DMS53 (cell line): ENCODE results near the gene ZYX.

Experiments
- DNase-seq: peaks from one replicate; lab custom pipeline; 2025; lab: John Stamatoyannopoulos, UW

The ZYX gene, protein sequence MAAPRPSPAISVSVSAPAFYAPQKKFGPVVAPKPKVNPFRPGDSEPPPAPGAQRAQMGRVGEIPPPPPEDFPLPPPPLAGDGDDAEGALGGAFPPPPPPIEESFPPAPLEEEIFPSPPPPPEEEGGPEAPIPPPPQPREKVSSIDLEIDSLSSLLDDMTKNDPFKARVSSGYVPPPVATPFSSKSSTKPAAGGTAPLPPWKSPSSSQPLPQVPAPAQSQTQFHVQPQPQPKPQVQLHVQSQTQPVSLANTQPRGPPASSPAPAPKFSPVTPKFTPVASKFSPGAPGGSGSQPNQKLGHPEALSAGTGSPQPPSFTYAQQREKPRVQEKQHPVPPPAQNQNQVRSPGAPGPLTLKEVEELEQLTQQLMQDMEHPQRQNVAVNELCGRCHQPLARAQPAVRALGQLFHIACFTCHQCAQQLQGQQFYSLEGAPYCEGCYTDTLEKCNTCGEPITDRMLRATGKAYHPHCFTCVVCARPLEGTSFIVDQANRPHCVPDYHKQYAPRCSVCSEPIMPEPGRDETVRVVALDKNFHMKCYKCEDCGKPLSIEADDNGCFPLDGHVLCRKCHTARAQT

DNA sequence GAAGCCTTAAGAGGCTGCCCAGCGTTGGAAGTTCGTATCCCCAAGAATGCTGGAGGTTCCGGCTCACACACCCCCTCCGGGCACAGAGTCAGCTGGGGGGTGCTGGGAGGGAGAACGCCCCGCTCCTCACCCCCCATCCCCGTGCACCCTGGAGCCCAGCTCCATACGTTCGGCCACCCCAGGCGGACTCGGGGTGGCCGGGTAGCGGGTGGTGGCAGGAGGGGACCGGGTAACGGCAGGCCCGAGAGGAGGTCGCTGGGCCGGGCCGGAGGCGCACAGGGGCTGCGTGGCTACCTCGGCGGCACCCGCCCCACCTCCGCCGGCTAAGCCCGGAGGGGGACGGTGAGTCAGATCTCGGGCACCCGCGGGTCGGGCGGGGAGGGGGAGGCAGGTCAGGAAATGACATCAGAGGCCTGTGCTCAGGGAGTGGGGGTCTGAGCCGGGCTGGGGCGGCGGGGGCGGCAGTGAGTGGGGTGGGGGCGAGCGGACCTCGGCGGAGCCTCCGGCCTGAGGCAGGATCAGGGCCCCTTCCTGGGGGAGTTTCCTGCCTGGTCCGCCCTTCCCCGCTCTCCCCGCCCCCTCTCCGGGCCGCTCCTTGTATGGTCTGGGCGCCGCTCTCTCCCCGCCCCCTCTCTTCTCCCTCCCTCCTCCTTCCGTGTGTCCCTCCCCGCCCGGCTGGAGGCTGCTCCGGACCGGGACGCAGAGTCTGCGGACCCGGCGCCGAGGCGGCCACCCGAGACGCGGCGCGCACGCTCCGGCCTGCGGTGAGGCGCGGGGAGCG lies at the start of gene ZYX:
ZYX (plus strand) TSS at position 700 of the 781 bp plus-strand sequence. CDS start 227 bp downstream, outside the sequence.
- DNase-seq: peak; percentile 97

DNA sequence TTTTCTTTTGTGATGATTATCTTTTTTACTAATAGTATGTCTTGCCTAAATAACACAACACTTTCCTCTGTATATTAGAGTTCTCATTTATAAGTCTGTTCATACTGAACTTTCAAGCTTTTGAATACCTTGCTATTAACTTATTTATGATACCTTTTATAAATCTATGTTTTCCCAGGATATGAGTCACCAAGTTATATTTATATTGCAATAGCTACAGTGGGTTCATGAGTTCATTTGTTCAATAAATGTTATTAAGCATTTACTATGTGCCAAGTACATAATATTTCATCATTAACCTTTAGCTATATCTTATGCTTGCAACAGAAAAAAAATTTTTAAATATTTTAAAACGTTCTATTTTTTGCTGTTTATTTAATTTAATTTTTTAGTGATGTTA lies 46.9 kb upstream of the ZYX start:
- DNase-seq: no peak

DNA sequence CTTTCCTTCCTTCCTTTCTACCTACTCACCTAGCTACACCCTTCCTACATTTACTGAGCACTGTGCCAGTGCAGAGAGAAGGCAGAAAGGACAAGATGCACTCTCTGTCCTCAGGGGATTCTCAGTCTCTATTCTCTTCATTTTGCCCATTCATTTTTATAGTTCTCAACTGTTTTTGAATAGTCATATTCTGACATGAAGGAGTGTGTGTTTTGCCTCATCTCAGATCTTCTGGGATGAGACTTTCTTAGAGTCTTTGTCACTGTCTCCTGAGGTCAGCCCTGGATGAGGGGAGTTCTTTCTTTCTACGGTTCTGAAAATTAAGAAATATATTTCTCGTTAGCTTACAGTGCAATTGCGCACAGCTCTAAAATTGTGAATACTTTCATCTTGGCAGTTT lies 43.9 kb upstream of the ZYX start:
- DNase-seq: no peak

DNA sequence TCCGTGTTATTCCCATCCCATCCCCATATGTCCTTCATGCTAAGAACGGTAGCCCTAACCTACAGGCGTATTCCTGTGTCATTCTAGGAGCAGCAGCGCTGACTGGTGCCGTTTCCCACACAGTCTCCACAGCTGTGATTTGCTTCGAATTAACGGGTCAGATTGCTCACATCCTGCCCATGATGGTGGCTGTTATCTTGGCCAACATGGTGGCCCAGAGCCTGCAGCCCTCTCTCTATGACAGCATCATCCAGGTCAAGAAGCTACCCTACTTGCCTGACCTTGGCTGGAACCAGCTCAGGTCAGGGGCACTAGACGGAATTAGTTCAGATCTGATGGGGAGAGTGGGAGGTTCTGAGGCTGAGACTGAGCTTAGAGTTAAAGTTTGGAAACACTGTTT lies 39.3 kb upstream of the ZYX start:
- DNase-seq: no peak

DNA sequence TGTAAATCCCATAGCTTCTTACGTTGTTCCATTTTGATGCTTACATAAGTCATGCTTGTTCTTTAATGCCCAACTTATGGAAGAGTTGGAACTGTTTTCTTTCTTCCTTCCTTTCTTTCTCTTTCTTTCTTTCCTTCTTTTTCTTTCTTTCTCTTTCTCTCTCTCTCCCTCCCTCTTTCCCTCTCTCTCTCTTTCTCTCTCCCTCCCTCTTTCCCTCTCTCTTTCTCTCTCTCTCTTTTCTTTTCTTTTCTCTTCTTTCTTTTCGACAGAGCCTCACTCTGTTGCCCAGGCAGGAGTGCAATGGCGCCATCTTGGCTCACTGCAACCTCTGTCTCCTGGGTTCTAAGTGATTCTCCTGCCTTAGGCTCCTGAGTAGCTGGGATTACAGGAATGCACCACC lies 37.5 kb upstream of the ZYX start:
- no peak for DNase-seq

DNA sequence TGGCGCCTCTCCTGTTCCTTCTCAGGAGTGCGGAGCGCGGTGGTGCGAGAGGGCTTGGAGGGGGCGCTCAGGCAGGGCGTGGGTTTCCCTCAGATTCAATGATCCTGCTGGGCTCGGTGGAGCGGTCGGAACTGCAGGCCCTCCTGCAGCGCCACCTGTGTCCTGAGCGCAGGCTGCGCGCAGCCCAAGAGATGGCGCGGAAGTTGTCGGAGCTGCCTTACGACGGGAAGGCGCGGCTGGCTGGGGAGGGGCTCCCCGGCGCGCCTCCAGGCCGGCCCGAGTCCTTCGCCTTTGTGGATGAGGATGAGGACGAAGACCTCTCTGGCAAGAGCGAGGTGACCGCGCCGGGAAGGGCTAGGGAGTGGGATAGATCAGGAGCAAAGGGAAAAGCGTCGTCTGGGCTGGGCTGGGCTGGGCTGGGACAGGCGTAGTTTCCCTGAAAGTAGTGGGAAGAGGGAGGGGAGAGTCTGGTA lies 35.7 kb upstream of the ZYX start:
- peak; percentile 83 for DNase-seq

DNA sequence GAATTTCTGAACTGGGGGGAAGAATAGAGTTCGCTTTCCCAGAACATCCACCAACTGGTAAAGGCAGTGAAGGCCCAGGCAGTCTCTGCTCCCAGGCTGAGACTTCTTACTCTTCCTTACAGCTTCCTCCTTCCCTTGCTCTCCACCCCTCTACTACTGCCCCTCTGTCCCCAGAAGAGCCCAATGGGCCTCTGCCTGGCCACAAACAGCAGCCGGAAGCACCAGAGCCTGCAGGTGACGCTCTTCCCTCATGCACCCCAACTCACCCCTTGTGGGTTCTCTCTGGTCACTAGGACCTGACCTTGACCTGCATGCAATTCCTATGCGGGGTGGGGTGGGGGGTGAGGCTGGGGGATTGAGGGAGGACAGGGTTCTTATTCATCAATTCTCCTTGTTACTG lies 35.1 kb upstream of the ZYX start:
- DNase-seq: no peak

DNA sequence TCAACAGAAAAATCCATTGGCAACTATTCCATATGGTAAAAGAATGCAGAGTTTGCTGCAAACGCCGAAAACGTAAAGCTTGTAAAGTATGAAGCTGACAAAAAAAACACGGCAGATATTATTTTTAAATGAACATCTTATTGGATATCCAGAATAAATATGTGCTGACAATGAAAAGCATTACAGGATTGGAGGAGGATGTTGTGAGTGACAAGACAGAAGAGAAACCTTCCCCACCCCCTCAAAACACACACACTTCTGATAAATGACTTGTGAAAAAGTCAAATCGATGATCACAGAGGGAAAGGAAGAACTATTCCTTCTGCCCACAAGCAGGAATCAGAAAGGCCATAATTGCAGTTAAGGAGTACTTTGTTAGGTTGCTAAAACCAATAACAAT lies 33.2 kb upstream of the ZYX start:
- DNase-seq: no peak

DNA sequence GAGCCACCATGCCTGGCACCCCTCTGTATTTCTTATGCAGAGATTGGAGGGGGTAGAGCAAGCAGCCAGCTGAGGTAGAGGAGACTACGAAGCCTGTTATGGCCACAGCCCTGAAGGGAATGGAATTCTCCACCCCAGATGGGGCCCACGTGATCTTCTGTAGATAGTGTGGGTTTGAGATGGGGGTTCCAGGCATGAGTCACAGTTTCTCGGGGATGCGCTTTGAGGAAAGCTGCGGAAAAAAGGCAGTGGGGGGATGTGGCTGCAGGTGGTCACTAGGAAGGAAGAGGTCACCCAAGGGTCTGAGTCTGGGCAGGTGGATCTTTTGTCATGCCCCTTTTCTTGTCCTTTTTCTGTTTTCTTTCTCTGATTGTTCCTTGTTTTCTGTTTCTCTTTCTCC lies 30.1 kb upstream of the ZYX start:
- DNase-seq: no peak

DNA sequence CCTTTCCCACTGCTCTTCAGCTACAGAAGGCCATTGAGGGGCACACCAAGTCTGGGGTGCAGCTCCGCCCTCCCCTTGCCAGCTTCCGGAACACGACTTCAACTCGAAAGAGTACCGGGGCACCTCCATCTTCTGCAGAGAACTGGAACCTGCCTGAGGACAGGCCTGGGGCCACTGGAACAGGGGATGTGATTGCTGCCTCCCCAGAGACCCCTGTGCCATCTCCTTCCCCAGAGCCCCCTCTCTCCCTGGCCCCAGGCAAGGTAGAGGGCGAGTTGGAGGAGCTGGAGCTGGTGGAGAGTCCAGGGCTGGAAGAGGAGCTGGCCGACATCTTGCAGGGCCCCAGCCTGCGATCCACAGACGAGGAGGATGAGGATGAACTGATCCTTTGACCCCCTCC lies 29.6 kb upstream of the ZYX start:
- DNase-seq: no peak

DNA sequence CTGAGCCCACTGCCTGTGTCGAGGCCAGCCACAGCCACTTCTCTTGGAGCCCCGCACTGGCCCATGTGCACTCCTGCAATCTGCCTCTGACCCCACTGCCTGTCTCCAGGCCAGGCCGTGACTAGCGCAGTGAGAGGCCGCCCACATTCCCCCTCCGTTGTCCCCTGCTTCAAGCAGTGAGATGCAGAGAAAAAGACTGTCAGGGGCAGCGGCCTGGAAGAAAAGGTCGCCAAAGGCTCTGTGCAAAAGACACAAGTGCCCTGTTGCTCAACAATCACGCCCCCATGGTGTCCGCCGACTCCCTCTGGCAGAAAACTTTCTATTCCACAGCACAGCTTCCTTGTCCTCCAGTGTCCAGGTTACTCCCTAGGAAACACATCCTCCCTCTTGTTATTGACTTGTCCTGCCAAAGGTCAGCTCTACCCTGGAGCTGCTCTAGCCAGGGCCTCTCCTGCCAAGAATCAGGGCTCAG lies 28.6 kb upstream of the ZYX start:
- DNase-seq: no peak

DNA sequence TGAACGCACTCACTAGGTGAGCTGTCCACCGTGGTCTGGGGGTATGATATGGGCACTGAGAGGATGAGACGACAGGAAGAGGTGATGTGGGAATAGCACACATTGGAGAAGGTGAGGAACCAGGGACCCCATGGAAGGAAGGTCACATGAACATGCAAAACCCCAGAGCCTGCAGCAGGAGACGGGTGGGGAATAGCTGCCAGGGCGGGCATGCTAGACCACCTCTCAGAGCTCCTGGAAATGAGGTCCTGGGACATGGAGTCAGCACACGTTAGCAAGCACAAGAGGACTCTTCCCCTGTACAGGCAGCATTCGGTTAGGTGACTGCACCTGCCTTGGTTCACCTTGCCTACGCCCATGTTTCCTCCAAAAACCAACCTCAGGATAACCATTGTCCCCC lies 26.8 kb upstream of the ZYX start:
- no peak for DNase-seq

DNA sequence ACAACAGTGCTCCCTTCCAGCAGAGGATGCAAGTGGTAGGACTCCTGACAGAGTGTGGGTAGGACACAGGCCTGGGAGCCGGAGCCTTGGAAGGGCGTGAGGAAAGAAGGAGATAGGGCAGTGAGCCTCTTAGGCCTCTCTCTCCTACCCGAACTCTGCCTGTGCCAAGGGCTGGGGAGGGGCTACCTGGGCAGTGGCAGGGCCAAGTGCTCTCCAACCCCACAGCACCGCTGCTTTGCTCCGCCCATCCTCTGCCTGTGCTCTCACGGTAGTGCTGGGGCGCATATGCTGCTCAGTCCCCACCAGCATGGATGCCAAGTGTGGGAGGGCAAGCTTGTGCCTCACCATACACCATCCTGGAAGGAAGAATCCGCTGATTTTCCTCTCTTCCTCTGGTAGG lies 26.2 kb upstream of the ZYX start:
- no peak for DNase-seq

DNA sequence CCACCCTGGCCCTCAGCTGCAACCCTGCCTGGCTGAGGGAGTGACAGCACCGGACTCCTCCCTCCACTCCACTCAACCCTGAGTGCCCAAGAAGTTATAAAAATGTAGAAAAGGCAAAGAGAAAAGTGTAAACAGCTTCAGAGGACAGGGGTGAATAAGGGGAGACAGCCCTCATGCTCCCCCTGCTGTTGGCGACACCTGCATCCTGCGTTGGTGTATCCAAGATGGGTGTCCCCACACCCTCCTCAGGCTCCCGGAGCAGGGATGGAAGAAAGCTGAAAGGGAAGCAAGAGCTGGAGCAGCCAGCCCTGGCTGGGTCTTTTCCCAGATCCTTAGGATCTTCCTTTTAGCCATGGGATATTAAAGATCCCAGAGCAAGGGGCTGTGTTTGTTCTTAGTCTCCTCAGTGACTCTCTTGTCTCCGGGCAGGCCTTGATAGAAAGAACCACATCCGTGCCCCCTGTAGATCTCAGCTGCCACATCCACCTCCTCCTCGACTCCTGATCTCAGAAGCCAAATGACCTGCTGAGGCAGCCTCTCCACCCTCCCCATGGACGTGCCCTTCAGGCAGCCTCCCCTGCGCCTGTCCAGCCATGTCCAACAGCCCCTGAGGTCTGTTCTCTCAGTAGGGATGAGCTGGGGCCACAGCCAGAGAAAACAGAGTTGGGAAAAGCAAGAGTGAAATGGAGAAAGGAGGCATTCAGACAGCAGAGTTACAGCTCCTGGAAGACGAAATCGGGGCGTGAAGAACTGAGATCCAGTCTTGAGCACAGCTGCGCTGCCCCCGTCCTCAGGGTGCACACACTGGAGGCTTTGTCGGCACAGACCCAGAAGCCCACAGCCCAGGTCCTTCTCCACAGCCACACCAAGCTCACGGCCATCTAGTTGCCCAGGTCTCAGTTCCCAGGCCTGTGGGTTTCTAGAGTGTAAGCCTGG lies 25.4 kb upstream of the ZYX start:
- no peak for DNase-seq

DNA sequence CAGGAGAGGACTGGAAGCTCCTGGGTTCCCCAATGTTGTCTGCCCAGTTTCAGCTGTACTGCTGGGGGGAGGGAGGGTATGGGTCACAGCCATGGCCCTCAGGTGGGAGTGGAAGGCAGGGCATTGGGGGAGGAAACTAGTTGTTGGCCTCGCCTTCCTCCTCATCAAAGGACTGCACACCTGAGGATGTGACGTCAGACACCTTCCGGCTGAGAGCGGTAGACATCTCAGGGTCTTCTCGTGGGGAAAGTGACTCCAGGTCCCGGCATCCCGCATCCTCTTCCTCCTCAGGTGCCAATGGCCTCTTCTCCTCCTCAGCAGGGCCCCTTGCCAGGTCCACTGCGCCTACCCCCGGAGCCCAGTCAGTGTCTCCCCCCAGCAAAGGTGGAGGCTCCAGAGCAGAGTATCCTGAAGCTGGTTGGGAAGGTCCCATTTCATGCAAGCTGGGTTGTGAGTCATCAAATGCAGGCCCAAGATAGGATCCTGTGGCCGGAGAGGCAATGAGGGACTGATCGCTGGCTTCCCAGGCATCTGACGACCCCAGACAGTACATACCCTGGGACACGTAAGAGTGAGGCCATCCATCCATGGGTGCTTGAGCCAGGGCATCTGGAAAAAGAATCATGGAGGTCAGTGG lies 24.6 kb upstream of the ZYX start:
- DNase-seq: no peak

DNA sequence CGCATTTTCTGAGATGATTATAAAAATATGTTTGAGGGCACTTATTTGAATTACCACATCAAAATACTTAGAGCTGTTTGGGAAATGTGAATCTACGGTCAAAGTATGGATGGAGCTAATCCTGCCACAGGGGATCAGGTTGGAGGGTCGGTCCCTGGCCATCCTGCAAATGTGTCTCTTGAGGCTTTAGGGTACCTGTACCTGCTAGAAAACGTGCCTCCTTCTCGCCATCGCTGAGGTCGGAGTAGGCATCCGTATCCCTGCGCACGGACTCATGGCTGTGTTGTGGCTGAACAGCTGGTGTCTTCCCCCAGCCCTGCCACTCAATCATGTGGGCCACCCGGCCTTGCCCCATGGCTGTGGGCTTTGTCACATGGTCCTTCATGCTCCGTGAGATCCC lies 22.5 kb upstream of the ZYX start:
- DNase-seq: no peak

DNA sequence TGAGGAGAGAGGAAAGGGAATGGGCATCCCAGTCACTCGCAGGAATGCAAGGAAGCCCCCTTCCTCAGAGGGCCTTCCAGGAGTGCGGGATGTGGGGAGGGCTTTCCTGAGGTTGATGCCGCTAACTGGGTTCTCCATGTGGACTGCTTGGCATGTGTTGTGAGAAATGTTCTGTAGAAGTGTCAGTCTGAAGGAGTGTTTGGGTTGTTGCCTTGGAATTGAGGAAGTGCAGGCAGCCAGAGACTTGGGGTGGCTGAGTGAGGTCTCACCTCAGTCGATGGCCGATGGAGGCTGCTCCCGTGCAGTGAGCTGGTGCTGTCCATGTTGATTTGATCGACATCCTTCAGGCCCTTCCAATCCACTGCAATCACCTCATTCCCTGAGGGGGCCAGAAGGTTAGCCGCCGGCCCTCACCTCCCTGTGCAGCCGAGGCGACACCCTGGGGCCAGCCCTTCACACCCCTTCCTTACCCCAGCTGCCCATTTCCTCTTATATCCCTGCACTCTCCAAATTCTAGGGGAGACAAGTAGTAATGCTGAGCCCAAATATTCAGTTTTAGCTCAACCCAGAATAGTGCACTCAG lies 21.3 kb upstream of the ZYX start:
- no peak for DNase-seq

DNA sequence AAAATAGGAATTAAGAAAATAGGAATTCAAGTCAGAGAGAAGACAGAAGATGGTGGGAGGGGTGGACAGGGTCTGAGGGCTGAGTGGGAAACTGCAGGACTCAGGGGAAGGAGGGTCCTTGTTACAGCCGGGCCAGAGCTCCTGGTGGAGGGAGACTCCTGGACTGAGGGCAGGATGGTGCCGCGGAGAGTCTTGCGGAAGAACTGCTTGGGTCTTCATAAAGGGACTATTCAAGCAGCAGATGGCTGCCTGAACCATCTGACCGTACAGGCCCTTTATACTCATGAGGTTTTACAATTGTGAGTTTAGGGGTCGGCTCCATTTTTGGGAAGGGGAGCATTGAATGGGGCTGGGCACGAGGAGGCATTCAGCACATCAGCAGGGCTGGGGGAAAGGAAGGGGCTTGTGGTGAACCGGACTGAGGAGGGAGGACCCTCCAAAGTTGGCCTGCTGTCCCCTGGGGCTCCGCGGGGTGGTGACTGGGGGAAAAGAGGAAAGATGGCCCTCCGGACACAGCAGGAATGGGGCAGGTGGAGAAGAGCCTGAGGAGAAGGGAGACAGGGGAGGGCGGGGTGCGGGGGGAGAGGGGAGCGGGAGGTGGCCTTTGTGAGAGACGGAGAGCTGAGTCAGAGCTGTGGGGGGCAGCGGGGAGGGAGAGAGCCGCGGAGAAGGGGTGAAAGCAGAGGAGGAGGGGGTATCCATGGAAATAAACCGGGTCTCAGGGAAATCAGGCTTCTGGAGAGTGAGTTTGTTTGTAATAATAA lies 20.2 kb upstream of the ZYX start:
- peak; percentile 40 for DNase-seq

DNA sequence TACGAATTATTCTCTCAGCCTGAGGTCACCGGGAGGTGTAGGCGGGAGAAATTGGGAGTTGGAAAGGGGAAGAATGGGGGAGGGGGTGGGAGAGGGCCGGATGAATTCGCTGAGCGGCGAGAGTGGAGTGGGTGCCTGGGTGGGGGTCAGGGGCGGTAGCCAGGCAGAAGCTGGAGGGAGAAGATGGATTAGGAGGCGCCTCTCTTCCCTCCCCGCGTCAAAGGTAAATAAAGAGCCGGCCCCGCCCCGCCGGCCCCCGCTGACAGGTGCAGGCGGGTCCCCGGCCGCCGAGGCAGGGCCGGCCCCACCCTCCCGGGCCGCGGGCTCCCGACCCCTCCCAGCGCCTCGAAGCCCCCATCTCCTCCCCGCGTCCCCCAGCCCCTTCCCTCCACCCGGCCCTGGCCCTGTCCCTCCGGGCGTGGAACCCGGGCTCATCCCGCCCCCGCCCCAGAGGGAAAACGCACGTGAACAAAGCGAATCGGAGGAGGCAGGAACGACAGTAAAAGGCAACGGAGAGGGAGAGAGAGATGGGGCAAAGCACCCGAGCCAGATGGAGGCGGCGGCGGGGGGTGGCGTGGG lies 19.5 kb upstream of the ZYX start:
- peak; percentile 51 for DNase-seq
